GM12872 (cell line): Measurements from ENCODE around the gene TGFBR3.

ENCODE experiments used
- TF ChIP-seq, protein P1 (sequence below): IDR thresholded peaks from 3 replicates; pipeline ENCODE4 v1.5.1; 2011; ENCODE audit warnings: low read depth, mild to moderate bottlenecking, low read length, moderate library complexity; ENCODE audit not compliant: insufficient read depth

The TGFBR3 gene

DNA sequence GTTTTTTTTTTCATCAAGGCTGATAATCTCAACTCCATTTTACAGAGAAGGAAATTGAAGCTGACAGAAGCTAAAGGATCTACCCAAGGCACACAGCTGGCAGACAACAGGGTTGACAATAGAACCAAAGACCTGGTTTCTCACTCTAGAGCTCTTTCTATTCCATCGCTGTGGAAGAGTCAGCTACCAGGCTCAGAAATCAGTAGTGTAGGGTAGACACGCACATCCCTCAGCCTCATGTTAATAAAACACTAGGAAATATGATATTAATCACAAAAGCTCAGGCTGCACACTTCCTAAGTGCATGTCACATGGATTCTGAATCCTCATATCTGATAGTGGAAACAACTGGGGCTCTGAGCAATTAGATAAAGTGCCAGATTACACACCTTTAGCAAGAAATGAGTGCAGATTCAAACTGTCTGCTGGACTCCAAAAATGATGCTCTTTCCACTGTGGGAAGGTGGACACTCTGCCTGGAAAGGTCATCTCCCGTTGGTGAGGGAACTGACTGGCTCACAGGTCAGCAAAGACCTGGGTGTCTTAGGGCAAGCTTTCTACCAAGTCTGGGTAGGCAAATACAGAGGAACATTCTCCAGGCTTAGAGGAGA is 139.1 kb downstream of the TGFBR3 start:
- TF ChIP-seq, protein P1, sequence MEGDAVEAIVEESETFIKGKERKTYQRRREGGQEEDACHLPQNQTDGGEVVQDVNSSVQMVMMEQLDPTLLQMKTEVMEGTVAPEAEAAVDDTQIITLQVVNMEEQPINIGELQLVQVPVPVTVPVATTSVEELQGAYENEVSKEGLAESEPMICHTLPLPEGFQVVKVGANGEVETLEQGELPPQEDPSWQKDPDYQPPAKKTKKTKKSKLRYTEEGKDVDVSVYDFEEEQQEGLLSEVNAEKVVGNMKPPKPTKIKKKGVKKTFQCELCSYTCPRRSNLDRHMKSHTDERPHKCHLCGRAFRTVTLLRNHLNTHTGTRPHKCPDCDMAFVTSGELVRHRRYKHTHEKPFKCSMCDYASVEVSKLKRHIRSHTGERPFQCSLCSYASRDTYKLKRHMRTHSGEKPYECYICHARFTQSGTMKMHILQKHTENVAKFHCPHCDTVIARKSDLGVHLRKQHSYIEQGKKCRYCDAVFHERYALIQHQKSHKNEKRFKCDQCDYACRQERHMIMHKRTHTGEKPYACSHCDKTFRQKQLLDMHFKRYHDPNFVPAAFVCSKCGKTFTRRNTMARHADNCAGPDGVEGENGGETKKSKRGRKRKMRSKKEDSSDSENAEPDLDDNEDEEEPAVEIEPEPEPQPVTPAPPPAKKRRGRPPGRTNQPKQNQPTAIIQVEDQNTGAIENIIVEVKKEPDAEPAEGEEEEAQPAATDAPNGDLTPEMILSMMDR, result no peak

DNA sequence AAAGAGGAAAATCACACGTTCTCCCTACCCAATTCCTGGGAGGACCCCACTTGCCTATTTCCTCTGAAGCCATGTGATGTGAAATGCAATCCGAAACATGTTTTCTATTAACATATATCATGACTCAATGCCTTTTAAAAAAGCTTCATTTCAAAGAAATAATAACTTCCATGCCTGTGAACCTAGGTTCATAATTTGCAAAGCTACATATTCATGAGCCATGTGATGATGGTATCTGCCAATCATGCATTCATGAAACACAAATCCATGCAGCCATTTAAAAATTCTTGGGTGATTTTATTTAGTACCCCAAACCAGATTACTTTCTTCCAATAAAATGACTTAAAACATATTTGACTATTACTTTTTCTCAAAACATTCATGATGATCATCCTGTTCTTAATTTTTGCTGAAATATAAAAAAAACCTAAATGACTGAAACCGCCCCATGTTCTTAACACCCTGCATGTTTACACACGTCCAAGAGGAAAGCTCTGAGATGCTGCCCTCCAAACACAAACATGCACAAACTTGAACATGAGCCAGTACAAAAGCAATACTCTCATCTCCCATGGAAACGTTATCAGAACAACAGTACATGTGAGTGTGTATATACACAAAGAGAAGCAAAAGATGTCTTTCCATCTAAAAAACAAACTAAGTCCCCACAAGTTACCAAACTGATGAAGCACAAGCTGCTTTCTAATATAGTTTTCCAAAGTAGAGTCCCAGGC is 140.1 kb downstream of the TGFBR3 start:
- TF ChIP-seq, protein P1, result no peak

DNA sequence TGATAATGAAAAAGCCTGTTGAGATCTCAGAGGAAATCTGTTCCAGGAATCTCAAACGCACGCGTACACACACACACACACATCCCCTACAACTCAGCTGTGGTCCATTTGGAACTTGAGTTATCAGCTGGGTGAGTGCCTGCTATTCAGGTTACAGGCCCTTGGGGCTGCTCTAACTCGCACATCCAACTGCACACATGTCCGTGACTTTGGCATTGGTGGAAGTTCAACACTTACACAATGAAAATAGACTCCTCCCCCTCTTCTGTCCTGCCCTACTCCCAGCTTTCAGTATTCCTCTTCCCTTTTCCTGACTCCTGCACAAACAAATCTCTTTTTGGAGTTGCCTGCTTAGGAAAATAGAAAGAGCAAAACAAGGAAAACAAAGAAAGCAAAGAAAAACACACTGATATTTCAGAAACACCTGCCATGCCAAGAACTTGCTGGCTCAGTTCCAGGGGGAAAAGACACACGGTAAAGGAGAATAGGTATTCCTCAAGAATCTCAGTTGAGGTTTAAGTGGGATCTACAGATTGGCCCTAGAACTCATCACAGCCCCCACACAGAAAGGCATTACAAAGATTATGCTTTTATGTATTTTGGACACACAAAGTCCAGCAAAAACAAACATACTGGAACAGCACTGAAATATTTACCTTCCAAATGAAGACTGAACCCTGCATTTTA is 140.9 kb downstream of the TGFBR3 start:
- TF ChIP-seq, protein P1, result no peak

DNA sequence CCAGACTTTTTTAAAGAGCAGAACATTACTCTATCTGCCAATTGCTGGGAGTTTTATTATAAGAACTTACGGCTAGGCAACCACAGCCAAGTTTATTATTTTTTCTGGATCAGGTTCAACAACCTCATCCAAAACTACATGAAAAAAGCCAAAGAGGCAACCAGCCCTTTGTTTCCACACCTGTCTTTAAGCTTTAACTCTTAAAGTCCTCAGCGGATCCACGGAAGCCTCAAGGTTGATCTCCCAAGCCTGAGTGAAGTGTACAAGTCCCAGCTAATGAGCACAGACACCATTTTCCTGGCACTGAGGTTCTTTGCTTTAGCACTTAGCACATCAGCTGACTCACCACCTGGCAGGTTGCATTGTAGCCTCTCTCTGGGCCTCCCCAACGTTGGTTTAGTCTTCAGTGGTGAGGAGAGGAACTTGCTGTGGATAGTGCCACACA is 143.1 kb downstream of the TGFBR3 start:
- TF ChIP-seq, protein P1, result no peak

DNA sequence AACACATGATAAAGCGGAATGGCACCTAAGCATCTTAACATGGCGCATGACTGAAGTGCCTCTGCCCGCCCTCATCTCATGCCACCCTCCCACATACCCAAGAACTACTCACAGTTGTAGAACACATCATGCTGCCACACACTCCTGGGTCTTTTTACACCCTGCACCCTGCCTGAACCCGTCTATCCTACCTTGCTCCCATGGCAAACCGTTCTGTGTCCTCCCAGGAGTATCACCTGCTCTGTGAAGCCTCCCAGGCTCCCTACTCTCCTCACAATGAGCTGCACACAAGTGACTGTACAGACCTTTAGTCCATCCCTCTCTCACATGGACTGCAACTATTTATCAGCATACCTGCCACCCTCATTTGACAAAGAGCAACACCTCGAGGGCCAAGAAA is 144.0 kb downstream of the TGFBR3 start:
- TF ChIP-seq, protein P1, result no peak

DNA sequence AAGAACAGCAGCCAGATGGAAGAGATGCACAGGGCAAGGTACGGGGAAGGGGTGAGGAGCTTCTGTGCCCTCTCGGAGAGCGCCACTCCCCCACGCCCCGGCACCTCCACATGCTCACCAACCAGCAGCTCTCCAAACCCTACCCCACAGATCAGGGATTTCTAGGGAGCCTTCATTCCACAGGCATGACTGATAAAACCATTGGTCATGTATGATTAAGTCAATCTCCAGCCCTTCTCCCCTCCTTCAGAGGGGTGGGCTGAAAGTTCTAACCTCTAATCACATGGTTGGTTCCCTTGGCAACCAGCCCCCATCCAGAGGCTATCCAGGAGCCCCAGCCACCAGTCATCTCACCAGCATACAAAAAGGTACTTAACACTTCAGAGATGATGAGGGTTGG is 144.7 kb downstream of the TGFBR3 start:
- TF ChIP-seq, protein P1, result no peak

DNA sequence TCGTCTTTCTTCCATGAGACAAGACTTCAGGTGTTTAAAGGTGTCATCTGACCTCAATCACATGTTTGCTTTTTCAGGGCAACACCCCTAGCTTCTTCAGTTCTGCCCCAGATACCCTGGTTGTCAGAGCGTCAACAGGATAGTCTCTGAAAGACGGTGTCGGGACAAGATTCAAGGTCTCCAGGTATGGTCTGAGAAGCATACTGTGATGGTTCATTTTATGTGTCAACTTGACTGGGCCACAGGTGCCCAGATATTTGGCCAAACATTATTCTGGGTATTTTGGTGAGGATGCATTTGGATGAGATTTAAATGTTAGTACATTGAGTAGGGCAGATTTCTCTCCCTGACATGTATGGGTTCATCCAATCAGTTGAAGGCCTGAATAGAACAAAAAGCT is 148.3 kb downstream of the TGFBR3 start:
- TF ChIP-seq, protein P1, result no peak
